GM19467 (cell line): ENCODE results near the gene PCED1B.
"Not testable (repeated sequence)": the region's sequence is repeated elsewhere in the genome, so short reads cannot be mapped to it uniquely, and the experiment has no call there.

Experiments
- ATAC-seq: cut with Tn5 transposase; IDR thresholded peaks from one replicate; pipeline ENCODE4 v1.9.1; 2021; ENCODE audit warnings: mild to moderate bottlenecking, moderate library complexity; ENCODE audit not compliant: unreplicated experiment

Gene PCED1B

DNA sequence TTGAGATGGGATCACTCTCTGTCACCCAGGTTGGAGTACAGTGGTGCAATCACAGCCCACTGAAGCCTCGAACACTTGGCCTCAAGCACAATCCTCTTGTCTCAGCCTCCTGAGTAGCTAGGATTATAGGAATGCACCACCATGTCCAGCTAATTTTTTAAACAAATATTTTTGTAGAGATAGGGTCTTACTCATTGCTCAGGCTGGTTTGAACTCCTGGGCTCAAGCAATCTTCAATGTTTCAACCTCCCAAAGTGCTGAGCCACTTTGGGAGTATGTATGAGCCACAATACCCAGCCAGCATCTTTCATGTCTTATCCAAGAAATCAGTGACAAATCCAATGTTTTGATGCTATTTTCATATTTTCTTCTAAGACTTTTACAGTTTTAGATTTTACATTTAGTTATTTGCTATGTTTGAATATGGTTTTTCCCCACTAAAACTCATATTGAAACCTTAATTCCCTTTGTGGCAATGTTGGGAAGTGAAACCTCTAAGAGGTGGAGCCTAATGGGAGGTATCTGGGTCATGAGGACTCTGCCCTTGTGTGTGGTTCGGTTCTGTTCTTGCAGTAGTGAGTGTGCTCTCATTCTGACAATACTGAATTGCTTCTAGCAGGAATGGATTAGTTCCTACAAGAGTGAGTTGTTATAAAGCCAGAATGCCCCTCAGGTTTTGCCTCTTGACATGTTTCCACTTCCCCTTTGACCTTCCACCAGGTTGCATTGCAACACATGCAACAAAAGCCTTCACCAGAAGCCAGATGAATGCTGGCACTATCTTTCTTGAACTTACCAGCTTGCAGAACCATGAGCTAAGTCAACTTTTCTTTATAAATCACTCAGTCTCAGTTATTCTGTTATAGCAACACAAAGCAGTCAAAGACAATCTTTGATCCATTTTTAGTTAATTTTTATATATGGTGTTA is 81.2 kb downstream of the PCED1B start:
- ATAC-seq: no peak

DNA sequence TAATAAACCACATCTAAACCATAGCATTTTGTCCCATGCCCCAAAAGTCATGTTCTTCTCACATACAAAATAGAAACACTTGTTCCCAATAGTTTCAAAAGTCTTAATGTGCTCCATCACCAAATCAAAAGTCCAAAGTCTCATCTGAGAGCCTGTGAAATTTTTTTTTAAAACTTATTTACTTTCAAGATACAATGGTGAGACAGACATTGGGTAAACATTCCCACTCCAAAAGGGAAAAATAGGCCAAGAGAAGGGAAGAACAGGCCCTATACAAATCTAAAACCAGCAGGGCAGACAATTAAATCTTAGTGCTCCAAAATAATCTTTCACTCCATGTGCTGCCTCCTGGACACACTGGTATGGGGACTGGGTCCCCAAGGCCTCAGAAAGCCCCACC is 84.7 kb downstream of the PCED1B start:
- no peak for ATAC-seq

DNA sequence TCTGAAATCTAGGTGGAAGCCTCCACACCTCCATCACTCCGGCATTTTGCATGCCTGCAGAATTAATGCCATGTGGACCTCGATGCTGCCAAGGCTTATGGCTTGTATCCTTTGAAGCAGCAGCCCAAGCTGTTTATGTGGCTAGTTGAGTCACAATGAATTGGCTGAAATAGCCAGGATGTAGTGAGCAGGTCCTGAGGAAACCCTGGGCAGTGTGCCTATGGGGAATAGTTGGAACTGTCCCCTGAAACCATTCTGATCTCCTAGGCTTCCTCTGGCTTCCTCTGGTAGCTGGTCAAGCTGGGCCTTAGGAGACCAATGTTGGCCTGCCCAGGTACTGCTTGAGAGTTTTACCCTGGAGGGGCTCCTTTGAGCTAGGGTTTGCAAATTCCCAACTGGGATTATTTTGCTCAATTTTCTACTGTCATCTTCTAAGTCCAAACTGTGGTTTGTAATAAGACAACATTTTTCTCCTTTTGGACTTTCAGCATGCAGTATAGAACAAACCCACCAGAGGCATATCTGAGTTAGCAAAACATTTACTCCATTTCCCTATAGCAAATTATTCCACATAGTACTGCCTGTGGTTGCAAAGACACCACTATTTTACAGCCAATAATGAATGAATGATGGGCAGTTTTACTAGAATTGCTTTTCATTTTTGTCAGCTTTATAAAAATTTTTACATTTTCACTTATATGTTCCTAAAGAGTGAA is 85.5 kb downstream of the PCED1B start:
- no peak for ATAC-seq

DNA sequence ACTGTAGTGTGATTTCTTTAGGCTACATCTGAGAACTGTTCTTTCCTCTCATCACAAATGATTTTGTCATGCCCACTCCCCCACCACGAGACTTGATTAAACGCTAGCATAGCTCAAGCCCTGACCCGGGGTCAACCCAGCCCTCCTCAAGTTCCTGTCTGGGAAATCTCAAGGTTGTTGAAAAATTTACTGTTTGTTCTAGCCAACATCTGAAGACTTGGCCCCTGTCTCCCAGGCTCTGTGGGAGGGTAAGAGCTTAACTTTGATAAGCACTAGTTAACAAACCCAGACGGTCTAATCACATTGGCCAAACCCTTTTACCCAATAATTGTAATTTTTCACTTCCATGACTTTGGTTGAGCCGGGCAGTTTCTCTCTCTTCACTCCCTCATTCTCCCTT is 86.5 kb downstream of the PCED1B start:
- ATAC-seq: no peak

DNA sequence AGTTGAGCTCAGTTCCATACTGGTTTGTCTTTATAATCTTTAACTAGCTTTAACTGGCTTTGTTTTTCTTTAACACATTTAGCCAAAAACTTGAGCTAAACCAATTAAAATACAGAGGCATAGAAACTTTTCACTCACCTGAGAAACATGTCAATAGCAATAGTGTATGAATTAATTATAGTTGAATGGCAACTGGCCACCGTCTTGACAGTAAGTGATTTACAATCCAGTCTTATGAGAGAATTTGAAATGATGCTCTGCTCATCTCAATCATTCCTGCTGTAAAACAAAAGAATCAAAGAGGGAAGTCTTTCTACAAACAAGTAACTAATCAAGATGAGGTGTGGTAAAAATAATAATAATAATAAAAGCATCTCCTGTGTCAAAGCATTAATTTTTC is 86.9 kb downstream of the PCED1B start:
- no peak for ATAC-seq

DNA sequence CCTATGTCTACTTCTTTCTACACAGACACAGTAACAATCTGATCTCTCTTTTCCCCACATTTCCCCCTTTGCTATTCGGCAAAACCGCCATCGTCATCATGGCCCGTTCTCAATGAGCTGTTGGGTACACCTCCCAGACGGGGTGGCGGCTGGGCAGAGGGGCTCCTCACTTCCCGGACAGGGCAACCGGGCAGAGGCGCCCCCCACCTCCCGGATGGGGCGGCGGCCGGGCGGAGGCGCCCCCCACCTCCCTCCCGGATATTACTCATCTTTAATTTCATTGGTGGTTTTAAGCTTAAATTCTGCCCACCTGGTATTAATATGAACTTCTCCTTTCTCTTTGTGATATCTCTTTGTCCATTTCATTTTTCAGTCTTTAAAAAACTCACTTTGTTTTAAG is 90.9 kb downstream of the PCED1B start:
- not testable (repeated sequence) for ATAC-seq

DNA sequence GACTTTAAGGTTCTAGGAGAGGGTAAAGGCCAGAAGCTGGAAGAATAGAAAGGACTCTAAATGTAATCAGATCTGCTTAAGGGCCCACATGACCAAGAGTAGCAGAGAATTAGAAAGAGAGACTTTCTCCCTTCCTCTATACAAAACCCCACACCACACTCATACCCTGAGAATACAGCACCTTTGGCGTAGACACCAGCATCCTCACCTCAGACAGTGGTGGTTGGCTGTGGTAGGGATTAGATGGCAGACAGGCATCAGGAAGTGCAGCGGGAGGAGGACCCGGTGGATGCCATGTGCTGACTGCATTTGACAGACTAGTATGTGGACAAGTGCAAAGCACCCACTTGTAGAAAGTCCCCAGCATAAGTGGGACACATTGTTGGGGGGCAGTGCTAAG is 98.6 kb downstream of the PCED1B start:
- no peak for ATAC-seq

DNA sequence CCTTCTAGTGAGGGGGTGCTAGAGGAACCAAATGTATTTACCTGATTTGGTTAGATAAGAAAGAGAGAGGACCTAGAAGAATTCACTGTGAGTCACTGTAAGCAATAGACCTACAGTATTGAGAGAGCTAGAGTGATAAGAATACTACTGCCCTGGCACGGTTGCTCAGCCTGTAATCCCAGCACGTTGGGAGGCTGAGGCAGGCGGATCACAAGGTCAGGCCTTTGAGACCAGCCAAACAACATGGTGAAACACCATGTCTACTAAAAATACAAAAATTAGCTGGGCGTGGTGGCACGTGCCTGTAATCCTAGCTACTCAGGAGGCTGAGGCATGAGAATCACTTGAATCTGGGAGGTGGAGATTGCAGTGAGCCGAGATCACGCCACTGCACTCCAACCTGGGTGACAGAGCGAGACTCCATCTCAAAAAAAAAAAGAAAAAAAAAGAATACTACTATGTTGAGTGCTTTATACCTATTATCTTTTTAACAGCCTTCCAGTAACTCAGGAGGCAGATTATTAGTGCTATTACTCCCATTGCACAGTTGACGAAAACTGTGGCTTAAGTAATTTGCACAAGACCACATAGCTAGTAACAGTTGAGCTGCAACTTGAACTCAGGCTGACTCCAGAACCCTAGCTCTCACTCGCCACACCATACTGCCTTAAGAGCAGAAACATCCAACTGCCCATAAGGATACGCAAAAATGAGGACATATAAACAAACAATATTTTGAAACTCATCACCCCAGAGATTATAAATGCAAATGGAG is 102.9 kb downstream of the PCED1B start:
- not testable (repeated sequence) for ATAC-seq

DNA sequence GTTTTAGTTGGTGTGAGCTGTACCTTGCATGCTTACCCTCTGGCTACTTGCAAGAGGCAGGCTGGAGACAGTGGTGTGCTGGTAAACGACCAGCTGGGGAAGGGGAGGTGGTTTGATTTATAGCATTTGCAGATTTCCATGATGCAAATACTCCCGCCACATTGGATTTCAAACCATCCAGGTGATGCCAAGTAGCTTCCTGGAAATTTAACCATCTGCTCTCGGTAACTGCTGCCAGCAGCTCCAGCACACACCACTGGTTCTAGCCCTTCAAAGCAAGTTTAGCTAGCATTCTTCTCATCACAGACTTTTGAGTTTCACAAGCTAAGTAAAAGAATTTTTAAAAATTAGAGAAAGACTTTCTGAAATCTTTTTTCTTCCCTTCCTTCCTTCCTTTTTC is 104.8 kb downstream of the PCED1B start:
- ATAC-seq: no peak

DNA sequence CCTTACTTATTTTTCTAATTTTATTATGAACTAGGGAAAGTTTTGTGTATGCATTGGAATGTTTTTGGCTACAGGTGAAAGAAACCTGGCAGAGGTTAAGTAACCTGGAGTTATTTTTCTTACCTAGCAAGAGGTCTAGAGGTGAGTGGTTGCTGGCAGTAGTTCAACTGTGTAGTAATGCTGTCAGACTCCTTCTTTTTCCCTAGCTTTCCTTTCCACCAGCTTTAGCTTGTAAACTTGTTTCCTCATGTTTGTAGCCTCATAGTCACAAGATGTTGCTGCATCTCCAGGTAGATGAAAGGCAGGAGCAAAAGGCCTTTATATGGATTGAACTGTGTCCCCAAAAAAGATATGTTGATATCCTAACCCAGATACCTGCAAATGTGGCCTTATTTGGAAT is 105.4 kb downstream of the PCED1B start:
- no peak for ATAC-seq

DNA sequence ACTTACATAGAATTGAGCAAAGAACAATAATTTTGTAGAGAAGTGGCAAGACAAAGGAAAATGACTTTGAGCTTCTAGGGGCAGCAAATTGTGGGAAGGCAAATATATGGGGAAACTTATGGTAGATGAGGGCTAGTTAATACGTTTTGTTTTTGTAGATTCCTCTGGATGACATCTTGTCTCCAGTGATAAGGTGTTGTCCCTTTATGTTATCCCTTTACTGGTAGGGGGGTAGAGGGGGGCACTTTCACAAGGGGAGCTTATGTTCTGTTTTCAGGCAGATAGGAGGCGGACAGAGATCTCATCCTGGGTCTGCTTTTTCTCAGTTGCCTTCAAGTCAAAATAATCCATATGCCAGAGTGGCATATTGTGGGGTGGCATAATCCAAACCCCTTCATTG is 106.8 kb downstream of the PCED1B start:
- ATAC-seq: no peak

DNA sequence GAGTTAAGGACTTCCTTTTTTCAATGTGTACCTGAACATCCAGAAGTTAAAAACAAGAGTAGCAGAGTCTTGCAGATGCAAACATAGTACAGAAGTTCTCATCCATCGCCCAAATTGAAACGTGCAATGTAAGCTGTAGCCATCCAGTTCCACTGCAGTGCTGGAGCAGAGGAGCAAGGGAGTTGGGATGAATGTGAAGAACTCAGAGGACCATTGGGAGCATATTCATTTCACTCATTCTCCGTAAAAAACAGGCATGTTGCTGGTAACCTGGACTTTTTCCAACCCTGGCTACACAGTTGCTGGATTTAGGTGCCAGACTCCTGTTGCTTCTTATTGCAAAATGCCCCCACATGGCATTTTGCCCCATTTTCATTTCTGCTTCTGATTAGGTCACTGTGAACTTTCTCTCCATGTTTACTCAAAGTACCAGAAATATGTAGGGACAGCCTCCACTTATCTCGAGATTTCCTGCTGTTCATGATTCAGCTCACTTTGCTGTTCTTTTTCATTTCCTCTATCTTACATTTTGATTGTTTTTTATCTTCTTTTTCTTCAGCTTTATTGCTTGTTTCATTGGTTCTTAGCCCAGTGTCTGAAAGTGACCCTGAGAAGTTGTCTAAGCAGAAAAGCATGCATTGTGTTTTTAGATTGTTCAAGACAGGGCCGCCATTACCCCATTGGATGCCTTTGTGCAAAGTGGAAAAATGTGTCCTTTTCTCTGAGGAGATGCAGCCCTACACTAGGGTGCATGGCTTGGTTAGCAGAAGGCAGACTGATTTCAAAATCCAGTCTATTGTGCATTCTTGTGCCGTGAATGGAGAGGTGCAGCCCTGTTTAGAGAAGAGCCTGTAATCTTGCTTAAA is 109.4 kb downstream of the PCED1B start:
- ATAC-seq: no peak

DNA sequence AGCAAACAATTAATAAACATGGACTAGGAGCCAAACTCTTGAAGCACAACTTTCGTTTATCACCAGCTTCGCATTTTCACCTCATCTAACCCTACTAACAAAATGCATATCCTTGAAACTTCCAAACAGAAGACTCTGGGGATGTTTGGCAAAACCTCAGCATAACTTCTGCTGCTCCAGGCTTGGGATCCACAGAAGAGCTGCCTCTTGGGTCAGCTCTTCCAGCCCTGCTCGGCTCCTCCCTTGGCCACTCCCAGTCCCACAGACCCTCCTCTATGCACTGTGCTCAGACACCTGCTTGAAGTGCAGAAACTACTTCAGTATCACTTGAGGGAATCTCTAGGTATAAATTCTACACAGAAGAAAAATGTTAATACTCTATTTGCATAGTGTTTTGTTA is 110.3 kb downstream of the PCED1B start:
- no peak for ATAC-seq

DNA sequence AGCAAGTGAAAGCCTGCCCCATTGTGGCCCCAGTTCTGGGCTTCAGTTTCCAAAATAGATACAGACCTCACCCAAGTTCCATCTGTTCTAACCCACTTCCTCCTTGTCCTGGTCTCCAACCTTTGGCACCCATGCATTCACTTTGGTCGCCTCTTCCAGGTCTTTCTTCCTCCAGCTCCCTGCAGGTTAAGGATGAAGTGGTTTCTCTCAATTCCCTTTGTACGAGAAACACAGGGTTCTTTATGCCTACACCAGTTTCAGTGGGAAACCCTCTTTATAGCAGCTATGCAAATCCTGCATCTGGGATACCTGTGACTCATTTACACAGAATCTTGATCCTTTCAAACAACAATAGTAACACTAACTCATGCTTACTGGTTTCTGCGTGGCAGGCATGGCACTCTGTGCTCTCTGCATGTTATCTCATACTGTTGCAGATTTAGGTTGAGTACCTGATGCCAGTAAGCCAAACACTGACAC is 110.9 kb downstream of the PCED1B start:
- no peak for ATAC-seq

DNA sequence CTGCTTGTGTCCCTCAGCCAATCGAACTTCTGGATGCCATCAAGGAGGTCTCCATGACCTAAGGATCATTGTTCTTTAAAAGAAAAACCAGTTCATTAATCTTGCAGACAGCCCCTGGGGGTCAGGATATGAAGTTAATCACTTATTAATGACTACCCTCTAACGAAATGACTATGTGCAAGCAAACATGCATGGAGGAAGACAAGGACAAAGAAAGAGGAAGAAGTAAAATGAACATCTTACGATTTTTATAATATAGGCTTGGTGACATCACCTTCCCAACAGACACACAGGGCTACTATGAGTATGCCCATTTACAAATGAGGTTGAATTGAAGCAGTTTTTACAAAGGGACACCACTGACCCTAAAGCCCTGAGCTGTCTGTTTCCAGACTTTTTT is 111.5 kb downstream of the PCED1B start:
- ATAC-seq: no peak

DNA sequence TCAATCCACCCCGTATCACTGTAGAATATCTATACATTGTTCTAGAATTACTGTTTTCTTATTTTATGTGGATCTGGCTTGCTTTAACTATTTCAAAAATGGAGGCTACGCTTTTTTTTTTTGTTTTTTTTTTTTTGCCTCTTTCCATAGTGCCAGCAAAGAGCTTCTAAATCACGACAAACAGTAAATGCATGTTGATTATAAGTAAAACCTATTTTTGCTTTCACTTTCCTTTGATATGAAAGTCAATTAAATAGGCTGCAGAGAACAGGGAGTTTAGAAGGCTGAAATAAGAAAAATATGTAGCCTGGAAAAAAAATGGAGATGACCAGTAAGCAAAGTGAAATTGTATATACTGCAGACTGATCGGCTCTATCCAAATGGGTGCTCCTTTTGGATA is 112.6 kb downstream of the PCED1B start:
- no peak for ATAC-seq

DNA sequence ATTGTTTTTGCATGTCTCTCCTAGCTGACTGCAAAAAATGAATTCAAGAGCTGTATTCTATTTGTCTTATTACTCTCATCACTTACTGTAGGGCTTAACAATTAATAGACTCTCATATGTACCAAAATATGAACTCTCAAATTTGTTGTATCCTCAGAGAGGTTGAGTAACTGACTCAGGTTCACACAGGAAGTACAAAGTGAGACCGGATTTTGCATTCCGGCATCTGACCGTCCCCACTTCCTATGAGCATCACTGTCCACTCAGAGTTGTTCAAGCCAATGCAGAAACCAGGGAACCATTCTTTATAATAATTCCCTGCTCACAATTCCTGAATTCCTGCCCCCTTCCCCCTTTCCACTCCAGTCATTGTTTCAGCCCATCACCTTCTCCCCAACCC is 113.6 kb downstream of the PCED1B start:
- no peak for ATAC-seq

DNA sequence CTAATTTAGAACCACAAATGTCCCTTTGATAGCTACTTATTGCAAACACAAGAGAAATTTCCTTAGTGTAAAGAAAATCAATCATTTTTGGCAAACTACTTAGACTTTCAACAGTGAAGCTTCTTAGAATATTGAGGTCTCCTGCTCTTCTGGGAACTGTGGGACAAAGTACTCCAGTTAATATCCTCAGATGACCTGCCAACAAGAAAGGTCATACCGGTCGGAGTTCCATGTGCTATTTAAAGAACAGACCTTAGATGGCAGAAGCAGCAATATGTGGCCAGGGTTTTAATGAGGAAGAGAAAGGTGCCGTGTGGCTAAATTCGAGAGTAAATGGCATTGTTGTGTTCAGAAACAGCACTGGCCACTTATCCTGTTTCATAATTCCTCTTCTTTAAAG is 115.1 kb downstream of the PCED1B start:
- no peak for ATAC-seq

DNA sequence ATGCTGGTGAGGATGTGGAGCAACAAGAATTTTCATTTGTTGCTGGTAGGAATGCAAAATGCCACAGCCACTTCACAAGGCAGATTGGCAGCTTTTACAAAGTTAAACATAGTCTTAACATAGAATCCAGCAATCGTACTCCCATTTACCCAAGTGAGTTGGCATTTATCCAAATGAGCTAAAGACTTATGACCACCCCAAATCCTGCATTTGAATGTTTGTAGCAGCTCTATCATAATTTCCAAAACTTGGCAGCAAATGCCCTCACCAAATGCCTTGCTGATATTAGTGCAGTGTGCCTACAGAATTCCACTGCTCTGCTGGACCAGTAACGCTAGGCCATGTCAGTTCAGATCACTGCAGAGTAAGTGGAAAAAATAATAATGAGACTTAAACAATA is 121.0 kb downstream of the PCED1B start:
- ATAC-seq: no peak

DNA sequence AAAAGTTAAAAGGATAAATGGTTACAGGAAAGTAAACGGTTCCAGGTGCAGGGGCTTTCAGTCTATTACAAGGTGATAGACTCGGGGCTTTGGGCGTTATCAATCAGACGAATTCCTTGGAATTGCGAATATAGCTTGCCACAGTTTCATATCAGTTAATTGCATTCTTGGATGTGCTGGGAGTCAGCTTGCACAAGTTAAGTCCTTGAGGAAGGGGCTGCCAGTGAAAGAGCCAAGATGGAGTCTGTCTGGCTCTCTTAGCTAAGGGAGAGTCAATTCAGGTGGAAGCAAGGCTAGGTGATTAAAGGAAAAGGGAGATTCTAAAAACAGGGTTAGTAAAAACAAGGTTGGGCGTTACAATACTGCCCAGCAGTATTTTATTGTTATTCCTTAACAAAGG is 121.8 kb downstream of the PCED1B start:
- not testable (repeated sequence) for ATAC-seq
